Esophagus muscularis mucosa (tissue), 4 donors: Measurements from ENCODE around the gene FLT4.

Source experiments
- CTCF ChIP-seq, 3 experiments: fragments of 200-600 bp in 2 of 3; fragments of 450-650 bp in 1 of 3; sonication (generic) in 2 of 3; IDR thresholded peaks; one replicate each; pipeline ENCODE4 v1.5.1; 2017 to 2019; ENCODE audit warnings: antibody characterized with exemption in 3 of 3, mild to moderate bottlenecking in 2 of 3, moderate library complexity in 1 of 3
- EP300 ChIP-seq: sonication (generic); formaldehyde crosslinking; IDR thresholded peaks from one replicate; pipeline ENCODE4 v1.6.1; 2017; ENCODE audit warnings: antibody characterized with exemption
- POLR2A ChIP-seq: fragments of 450-650 bp; IDR thresholded peaks from one replicate; pipeline ENCODE4 v1.6.1; 2017; ENCODE audit warnings: antibody characterized with exemption, moderate library complexity, mild to moderate bottlenecking, low read depth

- no peak for TF ChIP-seq CTCF (IDR thresholded peaks at IDR 0.05)
- no peak for TF ChIP-seq POLR2A
- no peak for TF ChIP-seq EP300
Observed at GRCh38 chr5:180696116-180696515, 46.7 kb upstream of the FLT4 start.
